ENCODE data around the gene COASY. TPM values are rescaled to one million over a fixed set of nuclear protein-coding genes. Genes with fewer than 3 reads are reported as not detected.

The COASY gene
- total RNA-seq, 1 donor from 2014 or later, result 52.0 TPM

DNA sequence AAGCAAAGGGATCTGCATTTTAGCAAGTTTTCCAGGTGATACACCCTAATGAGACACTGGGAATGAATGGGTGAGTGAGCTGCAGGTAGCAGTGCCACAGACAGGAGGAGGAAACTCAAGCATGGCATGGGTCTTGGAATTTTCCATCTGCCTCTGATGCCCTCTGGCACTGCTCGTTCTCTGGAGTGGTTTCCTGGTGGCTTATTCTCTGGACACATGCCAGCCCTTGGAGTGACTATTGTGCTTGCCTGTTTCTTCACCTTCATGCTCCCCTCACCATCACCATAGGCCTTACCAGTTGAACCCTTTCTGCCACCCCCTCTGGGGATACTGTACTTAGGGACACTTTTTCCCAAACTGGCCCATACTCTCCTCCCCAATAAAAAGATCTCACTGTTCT lies 1.6 kb downstream of the COASY start:
- H3K4me2 ChIP-seq (ENCODE audit: low read length), result peak overlapping the region; percentile 95
- H3K27ac ChIP-seq (ENCODE audit: low read depth, low read length), result no peak overlapping the region
- H2AFZ ChIP-seq (ENCODE audit: low read depth, low read length), result no peak overlapping the region
- H3K4me1 ChIP-seq (ENCODE audit: insufficient read depth, low read length), result peaks cover 29% of the 10 kb centered on the region
- Mint-ChIP-seq H3K27me3 (ENCODE audit: low read depth, unreplicated experiment) (no peaks in the 10 kb centered on the region), H3K4me3 (ENCODE audit: unreplicated experiment) (peak overlapping the region; percentile 92), H3K36me3 (ENCODE audit: low read depth, unreplicated experiment) (peaks cover 6% of the 10 kb centered on the region), H3K4me1 (ENCODE audit: low read depth, unreplicated experiment) (peaks cover 22% of the 10 kb centered on the region), H3K27ac (ENCODE audit: unreplicated experiment) (peak overlapping the region; percentile 71), H3K9me3 (ENCODE audit: unreplicated experiment) (no peaks in the 10 kb centered on the region)
- H3K36me3 ChIP-seq (ENCODE audit: insufficient read depth, low read length), result peaks cover 13% of the 10 kb centered on the region
- no peaks in the 10 kb centered on the region for H3K27me3 ChIP-seq (ENCODE audit: insufficient read depth, low read length)
- H3K79me2 ChIP-seq (ENCODE audit: insufficient read depth, low read length), result peaks cover 50% of the 10 kb centered on the region
- TF ChIP-seq EZH2 (IDR thresholded peaks at IDR 0.05; ENCODE audit: insufficient read depth, low read length), result no peak
- TF ChIP-seq, protein P1, sequence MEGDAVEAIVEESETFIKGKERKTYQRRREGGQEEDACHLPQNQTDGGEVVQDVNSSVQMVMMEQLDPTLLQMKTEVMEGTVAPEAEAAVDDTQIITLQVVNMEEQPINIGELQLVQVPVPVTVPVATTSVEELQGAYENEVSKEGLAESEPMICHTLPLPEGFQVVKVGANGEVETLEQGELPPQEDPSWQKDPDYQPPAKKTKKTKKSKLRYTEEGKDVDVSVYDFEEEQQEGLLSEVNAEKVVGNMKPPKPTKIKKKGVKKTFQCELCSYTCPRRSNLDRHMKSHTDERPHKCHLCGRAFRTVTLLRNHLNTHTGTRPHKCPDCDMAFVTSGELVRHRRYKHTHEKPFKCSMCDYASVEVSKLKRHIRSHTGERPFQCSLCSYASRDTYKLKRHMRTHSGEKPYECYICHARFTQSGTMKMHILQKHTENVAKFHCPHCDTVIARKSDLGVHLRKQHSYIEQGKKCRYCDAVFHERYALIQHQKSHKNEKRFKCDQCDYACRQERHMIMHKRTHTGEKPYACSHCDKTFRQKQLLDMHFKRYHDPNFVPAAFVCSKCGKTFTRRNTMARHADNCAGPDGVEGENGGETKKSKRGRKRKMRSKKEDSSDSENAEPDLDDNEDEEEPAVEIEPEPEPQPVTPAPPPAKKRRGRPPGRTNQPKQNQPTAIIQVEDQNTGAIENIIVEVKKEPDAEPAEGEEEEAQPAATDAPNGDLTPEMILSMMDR (IDR thresholded peaks at IDR 0.05; ENCODE audit: insufficient read depth, low read depth, low read length), result no peak
- peak overlapping the region; percentile 96 for H3K9ac ChIP-seq (ENCODE audit: low read length)
- H3K9me3 ChIP-seq (ENCODE audit: insufficient read depth, low read depth, low read length), result no peaks in the 10 kb centered on the region
- no peak for FAIRE-seq
- DNase-seq (ENCODE audit: low read depth), result no peak
- H3K4me3 ChIP-seq (ENCODE audit: insufficient read depth, low read depth, low read length), result peak overlapping the region; percentile 86
- peaks cover 3% of the 10 kb centered on the region for H4K20me1 ChIP-seq (ENCODE audit: insufficient read depth, low read length)

DNA sequence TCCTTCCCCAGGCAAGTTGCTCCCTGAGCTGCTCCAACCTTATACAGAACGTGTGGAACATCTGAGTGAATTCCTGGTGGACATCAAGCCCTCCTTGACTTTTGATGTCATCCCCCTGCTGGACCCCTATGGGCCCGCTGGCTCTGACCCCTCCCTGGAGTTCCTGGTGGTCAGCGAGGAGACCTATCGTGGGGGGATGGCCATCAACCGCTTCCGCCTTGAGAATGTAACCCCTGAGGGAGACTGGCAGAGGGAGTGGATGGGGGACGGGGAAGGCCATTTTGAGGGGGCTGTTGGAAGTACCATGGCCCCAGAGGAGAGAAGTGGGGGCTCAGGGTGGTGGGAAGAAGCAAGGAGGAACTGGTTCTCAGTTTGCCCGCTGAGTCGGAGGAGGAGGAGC lies 2.0 kb downstream of the COASY start:
- H3K4me3 ChIP-seq (ENCODE audit: insufficient read depth, low read depth, low read length), result no peak overlapping the region
- peaks cover 54% of the 10 kb centered on the region for H3K79me2 ChIP-seq (ENCODE audit: insufficient read depth, low read length)
- no peaks in the 10 kb centered on the region for H3K27me3 ChIP-seq (ENCODE audit: insufficient read depth, low read length)
- no peak overlapping the region for H3K27ac ChIP-seq (ENCODE audit: low read depth, low read length)
- TF ChIP-seq, protein P1 (IDR thresholded peaks at IDR 0.05; ENCODE audit: insufficient read depth, low read depth, low read length), result no peak
- no peak for TF ChIP-seq EZH2 (IDR thresholded peaks at IDR 0.05; ENCODE audit: insufficient read depth, low read length)
- Mint-ChIP-seq H3K27ac (ENCODE audit: unreplicated experiment) (no peak overlapping the region), H3K4me1 (ENCODE audit: low read depth, unreplicated experiment) (peaks cover 22% of the 10 kb centered on the region), H3K9me3 (ENCODE audit: unreplicated experiment) (no peaks in the 10 kb centered on the region), H3K4me3 (ENCODE audit: unreplicated experiment) (peak overlapping the region; percentile 92), H3K27me3 (ENCODE audit: low read depth, unreplicated experiment) (no peaks in the 10 kb centered on the region), H3K36me3 (ENCODE audit: low read depth, unreplicated experiment) (peaks cover 8% of the 10 kb centered on the region)
- DNase-seq (ENCODE audit: low read depth) (no peak), FAIRE-seq (no peak)
- peaks cover 15% of the 10 kb centered on the region for H3K36me3 ChIP-seq (ENCODE audit: insufficient read depth, low read length)
- H4K20me1 ChIP-seq (ENCODE audit: insufficient read depth, low read length), result peaks cover 7% of the 10 kb centered on the region
- peak overlapping the region; percentile 95 for H3K4me2 ChIP-seq (ENCODE audit: low read length)
- peak overlapping the region; percentile 96 for H3K9ac ChIP-seq (ENCODE audit: low read length)
- no peak overlapping the region for H2AFZ ChIP-seq (ENCODE audit: low read depth, low read length)
- peaks cover 32% of the 10 kb centered on the region for H3K4me1 ChIP-seq (ENCODE audit: insufficient read depth, low read length)
- H3K9me3 ChIP-seq (ENCODE audit: insufficient read depth, low read depth, low read length), result no peaks in the 10 kb centered on the region

DNA sequence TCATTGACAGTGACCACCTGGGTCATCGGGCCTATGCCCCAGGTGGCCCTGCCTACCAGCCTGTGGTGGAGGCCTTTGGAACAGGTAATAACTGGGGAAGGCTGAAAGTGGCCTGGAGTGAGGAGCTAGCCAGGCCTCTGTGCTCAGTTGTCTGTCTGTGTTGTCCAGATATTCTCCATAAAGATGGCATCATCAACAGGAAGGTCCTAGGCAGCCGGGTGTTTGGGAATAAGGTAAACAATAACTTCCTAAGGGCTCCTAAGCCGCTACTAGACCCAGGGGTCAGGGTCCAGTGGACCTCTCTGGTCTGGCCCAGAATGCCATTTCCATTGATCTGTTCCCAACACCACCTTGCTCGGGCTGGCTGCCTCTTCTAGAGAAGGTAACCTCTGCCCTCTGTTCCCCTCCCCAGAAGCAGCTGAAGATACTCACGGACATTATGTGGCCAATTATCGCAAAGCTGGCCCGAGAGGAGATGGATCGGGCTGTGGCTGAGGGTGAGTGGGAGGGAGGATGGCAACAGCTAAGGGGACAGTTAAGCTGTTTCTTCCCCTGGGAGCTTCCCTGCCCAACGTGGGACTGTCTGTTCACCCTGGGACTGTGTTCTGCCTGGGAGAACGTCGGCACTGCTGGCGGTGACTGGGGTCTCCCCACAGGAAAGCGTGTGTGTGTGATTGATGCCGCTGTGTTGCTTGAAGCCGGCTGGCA lies 3.0 kb downstream of the COASY start:
- no peak overlapping the region for H3K4me2 ChIP-seq (ENCODE audit: low read length)
- peaks cover 25% of the 10 kb centered on the region for H3K4me1 Mint-ChIP-seq (ENCODE audit: low read depth, unreplicated experiment)
- no peaks in the 10 kb centered on the region for H3K9me3 Mint-ChIP-seq (ENCODE audit: unreplicated experiment)
- H3K27ac ChIP-seq (ENCODE audit: low read depth, low read length), result no peak overlapping the region
- H3K27me3 ChIP-seq (ENCODE audit: insufficient read depth, low read length), result no peaks in the 10 kb centered on the region
- H3K4me1 ChIP-seq (ENCODE audit: insufficient read depth, low read length), result peaks cover 37% of the 10 kb centered on the region
- H3K36me3 Mint-ChIP-seq (ENCODE audit: low read depth, unreplicated experiment), result peaks cover 15% of the 10 kb centered on the region
- peaks cover 25% of the 10 kb centered on the region for H3K36me3 ChIP-seq (ENCODE audit: insufficient read depth, low read length)
- H2AFZ ChIP-seq (ENCODE audit: low read depth, low read length), result no peak overlapping the region
- no peak overlapping the region for H3K4me3 ChIP-seq (ENCODE audit: insufficient read depth, low read depth, low read length)
- H3K27me3 Mint-ChIP-seq (ENCODE audit: low read depth, unreplicated experiment), result no peaks in the 10 kb centered on the region
- TF ChIP-seq, protein P1 (IDR thresholded peaks at IDR 0.05; ENCODE audit: insufficient read depth, low read depth, low read length), result no peak
- no peak for TF ChIP-seq EZH2 (IDR thresholded peaks at IDR 0.05; ENCODE audit: insufficient read depth, low read length)
- H4K20me1 ChIP-seq (ENCODE audit: insufficient read depth, low read length), result peaks cover 13% of the 10 kb centered on the region
- H3K79me2 ChIP-seq (ENCODE audit: insufficient read depth, low read length), result peaks cover 64% of the 10 kb centered on the region
- H3K27ac Mint-ChIP-seq (ENCODE audit: unreplicated experiment), result no peak overlapping the region
- DNase-seq (ENCODE audit: low read depth), result no peak
- no peaks in the 10 kb centered on the region for H3K9me3 ChIP-seq (ENCODE audit: insufficient read depth, low read depth, low read length)
- FAIRE-seq, result no peak
- H3K9ac ChIP-seq (ENCODE audit: low read length), result no peak overlapping the region
- no peak overlapping the region for H3K4me3 Mint-ChIP-seq (ENCODE audit: unreplicated experiment)

Measured in astrocyte (in vitro differentiated cells and primary cell).